ENCODE measurements around the gene PRKG1.

- no peak for TF ChIP-seq POLR2AphosphoS5 (IDR thresholded peaks at IDR 0.05; ENCODE audit: low read depth, low read length)
- TF ChIP-seq REST (IDR thresholded peaks at IDR 0.05; ENCODE audit: insufficient read depth in 1 of 2, low read depth in 2 of 2, low read length in 2 of 2): no peak
- no peak for TF ChIP-seq SIN3A (IDR thresholded peaks at IDR 0.05; ENCODE audit: borderline replicate concordance, insufficient read depth, low read length)
- TF ChIP-seq TAF1 (IDR thresholded peaks at IDR 0.05; ENCODE audit: borderline replicate concordance, insufficient read depth, low read length): no peak
- TF ChIP-seq FOXP2 (optimal IDR thresholded peaks at IDR 0.05; ENCODE audit: borderline replicate concordance, extremely low read depth, extremely low read length, insufficient read depth): no peak
Measured at GRCh38 chr10:51569467-51569866, 495.2 kb downstream of the PRKG1 start.
